ENCODE results near the gene PDCD7.
A peak's percentile ranks its signal among the peaks of the same experiment; 100 is the strongest.
"Not testable (repeated sequence)": the region's sequence is repeated elsewhere in the genome, so short reads cannot be mapped to it uniquely, and the experiment has no call there.

Gene PDCD7, protein sequence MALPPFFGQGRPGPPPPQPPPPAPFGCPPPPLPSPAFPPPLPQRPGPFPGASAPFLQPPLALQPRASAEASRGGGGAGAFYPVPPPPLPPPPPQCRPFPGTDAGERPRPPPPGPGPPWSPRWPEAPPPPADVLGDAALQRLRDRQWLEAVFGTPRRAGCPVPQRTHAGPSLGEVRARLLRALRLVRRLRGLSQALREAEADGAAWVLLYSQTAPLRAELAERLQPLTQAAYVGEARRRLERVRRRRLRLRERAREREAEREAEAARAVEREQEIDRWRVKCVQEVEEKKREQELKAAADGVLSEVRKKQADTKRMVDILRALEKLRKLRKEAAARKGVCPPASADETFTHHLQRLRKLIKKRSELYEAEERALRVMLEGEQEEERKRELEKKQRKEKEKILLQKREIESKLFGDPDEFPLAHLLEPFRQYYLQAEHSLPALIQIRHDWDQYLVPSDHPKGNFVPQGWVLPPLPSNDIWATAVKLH

DNA sequence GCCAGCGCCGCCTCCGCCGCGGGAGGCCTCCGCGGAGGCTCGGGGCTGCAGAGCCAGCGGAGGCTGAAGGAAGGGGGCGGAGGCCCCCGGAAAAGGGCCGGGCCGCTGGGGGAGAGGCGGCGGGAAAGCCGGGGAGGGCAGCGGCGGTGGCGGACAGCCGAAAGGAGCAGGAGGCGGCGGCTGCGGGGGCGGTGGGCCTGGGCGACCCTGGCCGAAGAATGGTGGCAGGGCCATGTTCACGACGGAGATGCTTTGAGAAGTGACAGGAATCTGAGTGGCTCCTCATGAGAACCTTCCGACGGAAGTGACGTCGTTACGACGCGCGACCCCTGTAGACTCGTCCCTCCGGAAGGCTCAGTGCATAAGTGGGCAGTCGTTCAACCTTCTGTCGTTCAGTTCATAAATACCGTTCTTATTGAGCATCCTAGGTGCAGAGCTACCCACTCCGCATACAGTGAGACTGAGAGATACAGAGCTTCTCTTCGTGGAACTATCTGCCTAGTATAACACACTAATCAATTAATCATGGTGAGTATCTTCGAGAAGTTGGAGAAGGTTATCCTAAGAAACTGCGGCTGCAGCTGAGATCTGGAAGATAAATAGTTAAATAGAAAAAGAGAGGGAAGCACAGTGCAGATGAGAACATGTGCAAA lies at the start of gene PDCD7:
TSS of gene PDCD7 (minus strand) at position 261 of the 653 bp plus-strand sequence. CDS start at position 234, 27 bp downstream.
- DNase-seq, result peak; percentile 98

DNA sequence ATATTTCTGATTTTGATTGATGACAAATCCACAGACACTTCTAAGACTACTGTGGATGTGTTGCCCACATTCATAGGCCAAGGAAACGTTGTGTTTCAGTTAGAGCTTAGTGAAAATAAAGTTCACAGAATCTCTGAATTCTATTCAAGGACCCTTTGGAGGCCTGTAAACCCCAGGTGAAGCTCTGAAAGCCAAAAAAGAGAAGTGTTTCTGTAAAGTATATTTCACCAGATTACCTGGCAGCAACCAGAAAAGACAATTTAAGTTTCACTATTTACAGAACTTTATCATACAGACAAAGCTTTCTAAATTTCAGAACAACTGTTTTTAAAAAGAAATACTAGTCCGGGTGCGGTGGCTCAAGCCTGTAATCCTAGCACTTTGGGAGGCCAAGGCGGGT lies 48.9 kb upstream of the PDCD7 start:
- no peak for DNase-seq

DNA sequence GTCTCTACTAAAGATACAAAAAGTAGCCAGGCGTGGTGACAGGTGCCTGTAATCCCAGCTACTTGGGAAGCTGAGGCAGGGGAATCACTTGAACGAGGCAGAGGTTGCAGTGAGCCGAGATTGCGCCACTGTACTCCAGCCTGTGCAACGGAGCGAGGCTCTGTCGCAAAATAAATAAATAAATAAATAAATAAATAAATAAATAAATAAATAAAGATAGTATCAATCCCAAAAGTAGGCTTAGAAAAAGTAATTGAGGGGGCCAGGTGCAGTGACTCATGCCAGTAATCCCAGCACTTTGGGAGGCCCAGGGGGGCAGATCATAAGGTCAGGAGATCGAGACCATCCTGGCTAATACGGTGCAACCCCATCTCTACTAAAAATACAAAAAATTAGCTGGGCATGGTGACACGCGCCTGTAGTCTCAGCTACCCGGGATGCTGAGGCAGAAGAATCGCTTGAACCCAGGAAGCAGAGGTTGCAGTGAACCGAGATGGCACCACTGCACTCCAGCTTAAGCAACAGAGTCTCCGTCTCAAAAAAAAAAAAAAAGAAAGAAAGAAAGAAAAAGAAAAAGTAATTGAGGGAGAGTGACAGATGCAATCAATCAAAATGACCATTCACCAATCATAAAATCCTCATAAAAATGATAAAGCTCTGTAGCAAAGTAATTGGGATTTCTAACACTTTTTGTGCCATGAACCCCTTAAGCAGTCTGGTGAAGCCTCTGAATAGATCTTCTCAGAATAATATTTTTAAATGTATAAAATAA lies 48.2 kb upstream of the PDCD7 start:
- not testable (repeated sequence) for DNase-seq

DNA sequence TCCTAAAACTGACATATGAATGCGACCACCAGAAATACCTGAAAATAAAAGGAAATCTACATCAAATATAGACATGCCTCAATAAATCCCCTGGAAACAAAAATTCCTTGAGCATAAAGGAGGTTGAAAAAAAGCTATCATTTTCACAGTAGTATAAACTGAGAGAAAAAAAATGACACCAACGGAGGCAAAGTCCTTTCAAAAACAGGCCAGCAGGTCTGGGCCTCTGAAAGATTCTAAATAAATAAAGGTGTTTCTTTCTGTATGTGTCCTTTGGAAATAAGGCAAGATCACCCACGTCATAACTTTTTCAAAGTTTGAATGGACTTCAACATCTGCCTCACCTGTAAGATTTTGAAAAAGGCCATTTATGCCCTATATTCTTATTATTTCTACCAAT lies 46.6 kb upstream of the PDCD7 start:
- no peak for DNase-seq

DNA sequence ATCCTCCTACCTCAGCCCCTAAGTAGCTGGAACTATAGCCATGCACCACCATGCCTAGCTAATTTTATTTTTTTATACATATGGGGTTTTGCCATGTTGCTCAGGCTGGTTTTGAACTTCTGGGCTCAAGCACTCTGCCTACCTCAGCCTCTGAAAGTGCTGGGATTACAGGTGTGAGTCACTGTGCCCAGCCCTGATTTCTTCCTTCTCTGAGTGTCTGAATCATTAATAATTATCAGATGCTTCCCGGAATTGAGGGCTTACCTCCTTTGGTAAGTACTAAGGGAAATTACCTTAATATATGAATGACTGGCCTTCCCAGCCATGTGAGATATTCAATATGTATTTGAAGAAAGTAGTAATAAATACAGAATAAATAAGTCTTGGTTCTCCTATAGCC lies 44.3 kb upstream of the PDCD7 start:
- no peak for DNase-seq

DNA sequence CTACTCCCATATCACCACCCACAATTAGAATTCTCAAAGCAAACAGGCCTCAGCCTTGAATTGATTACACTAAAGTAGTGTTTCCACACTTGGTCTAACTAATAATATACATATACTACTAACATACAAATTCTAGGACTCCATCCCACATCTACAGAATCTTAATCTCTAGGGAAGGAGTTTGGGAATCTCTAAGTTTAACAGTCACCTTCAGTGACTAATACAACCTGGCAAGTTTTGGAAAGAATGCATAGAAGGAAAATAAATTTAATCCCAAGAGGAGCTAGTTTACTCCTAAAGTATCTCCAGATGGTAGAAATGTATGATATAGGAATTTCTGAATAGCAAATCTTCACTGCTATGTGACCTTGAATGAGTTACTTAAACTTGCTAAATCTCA lies 42.4 kb upstream of the PDCD7 start:
- no peak for DNase-seq

DNA sequence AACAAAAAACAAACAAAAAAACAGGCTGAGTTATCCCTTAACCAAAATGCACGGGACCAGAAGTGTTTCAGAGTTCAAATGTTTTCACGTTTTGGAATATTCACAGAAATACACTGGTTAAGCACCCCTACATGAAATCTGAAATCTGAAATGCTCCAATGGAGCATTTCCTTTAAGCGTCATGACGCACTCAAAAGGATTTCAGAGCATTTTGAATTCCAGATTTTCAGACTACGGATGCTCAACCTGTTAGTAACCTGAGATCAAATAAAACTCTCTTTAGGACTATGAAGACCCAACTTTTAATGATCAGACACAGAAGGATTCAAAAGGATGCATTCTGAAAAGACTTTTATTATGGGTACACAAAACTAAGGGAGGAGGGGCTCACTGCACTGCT lies 41.9 kb upstream of the PDCD7 start:
- DNase-seq, result no peak

DNA sequence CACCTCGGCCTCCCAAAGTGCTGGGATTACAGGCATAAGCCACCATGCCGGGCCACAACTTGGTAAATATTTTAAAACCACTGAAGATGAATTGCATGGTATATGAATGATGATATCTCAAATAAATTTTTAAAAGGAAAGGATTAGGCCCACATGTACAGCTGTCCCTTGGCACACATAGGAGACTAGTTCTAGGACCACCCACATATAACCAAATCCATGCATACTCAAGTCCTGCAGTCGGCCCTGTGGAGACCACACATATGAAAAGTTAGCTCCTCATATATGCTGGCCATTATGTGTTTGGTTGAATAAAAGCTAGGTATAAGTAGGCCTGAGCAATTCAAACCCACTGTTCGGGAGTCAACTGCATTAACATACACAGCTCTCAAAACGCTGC lies 40.9 kb upstream of the PDCD7 start:
- DNase-seq, result no peak

DNA sequence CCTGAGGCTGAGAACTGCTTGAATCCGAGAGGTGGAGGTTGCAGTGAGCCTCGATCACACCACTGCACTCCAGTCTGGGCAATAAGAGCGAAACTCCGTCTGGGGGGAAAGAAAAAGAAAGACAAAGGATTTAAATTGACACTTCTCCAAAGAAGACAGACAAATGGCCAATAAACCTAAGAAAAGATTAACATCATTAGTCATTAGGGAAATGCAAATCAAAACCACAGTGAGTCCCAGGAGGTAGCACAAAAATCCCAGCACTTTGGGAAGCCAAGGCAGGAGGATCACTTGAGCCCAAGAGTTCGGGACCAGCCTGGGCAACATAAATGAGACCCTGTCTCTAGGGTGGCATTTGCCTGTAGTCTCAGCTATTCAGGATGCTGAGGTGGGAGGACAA lies 38.9 kb upstream of the PDCD7 start:
- no peak for DNase-seq

DNA sequence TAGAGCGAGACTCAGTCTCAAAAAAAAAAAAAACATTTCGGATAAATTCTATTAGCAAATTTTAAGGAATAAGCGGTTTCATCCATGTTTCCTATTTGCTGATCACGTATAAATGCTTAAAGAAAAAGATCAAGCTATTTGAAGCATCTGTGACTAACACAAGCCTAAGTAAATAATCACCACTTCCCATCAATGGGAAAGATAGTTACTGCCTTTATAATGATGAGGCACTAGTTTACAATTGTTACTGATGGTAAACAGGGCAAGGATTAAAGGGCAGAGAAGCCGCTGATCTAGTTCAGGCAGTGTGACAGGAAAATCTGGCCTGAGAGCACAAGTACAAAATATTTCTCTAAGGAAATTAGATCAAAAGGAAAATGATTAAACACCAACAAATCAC lies 37.8 kb upstream of the PDCD7 start:
- DNase-seq, result no peak

DNA sequence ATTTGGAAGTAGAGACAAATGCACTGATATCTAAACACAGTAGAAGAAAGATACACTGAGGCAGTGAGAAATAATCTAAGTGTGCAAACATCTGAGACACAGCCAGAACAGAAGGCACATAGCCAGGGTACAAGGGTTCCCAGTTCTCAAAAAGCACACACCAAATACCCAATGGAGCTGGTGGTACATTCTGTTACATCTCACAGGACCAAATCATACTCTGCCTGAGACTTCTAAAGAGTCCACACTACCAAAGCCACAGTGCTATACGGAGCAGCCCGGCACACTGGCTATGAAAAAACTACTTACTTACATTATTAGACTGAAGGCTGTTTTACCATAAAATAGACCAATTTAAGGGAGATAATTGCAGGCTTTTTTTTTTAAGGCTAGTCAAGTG lies 32.3 kb upstream of the PDCD7 start:
- DNase-seq, result no peak

DNA sequence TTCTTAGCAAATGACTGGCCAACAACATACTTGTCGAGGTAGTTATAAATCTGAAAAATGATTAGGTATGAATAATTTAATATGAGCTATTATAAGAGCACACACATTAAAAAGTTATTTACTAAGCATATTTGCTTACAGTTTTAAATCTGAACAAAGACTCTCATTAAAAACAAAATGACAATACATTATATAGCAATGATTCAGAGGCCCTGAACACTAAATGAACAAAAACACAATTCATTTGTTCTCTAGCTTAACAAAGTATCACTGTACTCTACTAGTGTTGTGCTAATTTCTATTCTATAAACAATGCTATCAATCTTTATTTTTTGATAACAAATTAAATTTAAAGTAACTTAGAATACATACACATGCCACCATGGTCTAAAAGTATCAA lies 30.5 kb upstream of the PDCD7 start:
- DNase-seq, result no peak

DNA sequence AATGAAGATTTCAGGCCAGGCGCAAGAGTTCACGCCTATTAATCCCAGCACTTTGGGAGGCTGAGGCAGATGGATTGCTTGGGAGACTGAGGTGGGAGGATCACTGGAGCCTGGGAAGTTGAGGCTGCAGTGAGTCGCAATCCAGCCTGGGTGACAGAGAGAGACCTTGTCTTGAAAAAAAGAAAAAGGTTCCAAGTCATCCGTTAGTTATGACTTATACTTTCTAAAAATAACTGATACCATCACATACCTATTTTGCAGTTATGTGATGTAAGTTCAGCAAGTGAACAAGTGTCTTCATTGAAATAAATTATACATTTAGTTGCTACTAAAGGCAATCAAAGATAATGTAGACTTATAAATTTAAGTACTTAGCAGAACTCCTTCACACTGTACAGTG lies 29.4 kb upstream of the PDCD7 start:
- DNase-seq, result no peak

DNA sequence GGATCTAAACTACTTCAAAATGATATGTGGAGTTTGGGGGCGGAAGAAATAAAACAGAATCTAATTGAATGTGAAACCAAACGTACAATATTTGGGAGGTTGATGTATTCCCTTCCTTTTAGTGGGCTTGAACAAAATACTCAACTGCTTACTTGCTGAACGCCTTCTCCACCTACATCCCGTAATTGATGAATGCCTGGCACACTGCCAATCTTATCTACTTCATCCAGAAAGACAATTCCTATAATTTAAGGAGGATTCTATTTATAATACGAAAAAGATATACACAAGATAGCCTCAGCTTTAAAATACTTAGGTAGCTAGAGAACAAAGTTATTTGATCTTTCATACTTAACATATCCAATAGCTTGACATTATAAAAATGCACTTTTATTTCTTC lies 23.1 kb upstream of the PDCD7 start:
- no peak for DNase-seq

DNA sequence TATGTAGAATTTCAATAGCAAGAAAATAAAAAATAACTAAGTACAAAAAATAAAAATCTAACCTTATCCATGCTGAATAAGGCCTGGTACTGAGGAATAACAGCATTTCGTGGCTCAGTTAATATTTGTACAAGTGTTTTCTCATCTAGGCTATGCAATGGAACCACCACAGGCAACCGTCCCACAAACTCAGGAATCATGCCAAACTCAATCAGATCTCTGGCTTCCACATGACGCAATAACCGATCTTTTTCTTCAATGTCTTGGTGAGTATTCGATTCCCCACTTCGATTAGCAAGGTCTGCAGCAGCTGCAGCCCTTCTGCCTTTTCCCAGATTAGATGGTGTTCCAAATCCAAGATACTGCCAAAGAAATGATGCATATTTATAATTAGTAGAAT lies 21.1 kb upstream of the PDCD7 start:
- no peak for DNase-seq

DNA sequence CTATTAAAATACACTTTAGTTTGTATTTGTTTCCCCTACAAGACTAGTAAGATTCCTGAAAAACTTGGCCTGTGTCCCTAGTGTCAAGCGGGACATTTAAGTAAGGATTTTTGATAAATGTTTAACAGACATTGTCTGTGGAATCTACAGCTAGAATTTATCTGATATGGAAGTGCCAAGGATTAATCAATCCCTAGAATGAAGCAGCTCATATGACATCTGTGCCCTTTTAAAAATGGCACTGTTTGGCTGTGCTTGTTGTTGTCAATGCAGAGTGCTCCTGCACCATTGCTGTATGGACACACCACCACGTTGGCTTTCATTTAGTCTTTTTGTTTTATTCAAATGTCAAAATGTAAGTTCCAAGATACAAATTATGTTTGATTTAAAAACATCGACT lies 14.3 kb upstream of the PDCD7 start:
- DNase-seq, result no peak

DNA sequence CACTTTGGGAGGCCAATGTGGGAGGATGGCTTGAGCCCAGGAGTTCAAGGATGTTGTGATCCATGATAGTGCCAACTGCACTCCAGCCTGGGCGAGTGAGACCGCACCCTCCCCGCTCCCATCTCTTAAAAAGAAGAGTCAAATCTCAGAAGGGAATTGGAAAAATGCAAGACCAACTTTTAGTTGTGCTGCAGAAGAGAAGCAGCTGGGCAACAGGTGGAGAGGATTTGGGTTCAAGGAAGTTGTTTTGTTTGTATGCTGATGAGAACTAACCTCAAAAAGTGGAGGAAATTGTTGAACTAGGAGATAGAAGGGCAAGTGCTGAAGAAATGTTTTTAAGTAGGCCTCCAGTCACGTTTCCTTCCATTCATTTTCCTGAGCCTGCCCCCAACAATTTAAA lies 12.8 kb upstream of the PDCD7 start:
- DNase-seq, result no peak

DNA sequence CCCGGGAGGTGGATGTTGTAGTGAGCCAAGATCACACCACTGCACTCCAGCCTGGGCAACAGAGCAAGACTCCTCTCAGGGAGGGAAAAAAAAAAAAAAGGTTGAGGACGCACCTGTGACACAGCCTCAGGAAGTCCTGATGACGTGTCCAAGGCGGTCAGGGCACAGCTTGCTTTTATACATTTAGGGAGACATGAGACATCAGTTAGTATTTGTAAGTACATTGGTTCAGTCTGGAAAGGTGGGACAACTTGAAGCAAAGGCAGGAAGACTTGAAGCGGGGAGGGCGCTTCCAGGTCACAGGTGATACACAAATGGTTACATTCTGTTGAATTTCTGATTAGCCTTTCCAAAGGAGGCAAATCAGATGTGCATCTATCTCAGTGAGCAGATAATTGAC lies 5.0 kb upstream of the PDCD7 start:
- DNase-seq, result peak; percentile 31

DNA sequence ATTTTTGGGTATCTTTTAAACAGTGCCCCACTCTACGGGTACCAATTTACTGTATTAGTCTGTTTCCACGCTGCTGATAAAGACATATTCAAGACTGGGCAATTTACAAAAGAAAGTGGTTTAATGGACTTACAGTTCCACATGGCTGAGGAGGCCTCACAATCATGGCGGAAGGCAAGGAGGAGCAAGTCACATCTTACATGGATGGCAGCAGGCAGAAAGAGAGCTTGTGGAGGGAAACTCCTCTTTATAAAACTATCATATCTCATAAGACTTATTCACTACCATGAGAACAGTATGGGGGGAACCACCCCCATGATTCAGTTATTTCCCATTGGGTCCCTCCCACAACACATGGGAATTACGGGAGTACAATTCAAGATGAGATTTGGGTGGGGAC lies 4.3 kb upstream of the PDCD7 start:
- DNase-seq, result not testable (repeated sequence)

DNA sequence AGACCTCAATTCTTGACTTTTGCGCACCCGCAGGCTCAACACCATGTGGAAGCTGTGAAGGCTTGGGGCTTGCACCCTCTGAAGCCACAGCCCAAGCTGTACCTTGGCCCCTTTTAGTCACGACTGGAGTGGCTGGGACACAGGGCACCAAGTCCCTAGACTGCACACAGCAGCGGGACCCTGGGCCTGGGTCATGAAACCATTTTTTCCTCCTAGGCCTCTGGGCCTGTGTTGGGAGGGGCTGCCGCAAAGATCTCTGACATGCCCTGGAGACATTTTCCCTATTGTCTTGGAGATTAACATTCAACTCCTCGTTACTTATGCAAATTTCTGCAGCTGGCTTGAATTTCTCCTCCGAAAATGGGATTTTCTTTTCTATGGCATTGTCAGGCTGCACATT lies 3.5 kb upstream of the PDCD7 start:
- DNase-seq, result not testable (repeated sequence)

DNA sequence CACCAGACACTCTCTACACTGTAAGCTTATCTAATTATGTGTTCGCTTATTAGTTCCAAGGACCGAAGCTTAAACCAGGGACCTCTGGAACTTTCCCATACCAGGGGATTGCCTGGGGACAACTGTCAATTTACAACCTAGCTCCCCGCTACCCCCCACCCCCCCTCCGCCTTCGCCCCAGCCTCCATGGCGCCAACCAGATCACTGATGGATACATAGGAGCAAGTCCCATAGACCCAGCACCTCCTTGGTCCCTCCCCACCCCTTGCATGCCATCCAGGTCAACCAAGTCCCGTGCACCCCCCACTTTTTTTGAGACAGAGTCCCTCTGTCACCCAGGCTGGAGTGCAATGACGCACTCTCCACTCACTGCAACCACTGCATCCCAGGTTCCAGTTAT lies 930 bp upstream of the PDCD7 start:
- no peak for DNase-seq

DNA sequence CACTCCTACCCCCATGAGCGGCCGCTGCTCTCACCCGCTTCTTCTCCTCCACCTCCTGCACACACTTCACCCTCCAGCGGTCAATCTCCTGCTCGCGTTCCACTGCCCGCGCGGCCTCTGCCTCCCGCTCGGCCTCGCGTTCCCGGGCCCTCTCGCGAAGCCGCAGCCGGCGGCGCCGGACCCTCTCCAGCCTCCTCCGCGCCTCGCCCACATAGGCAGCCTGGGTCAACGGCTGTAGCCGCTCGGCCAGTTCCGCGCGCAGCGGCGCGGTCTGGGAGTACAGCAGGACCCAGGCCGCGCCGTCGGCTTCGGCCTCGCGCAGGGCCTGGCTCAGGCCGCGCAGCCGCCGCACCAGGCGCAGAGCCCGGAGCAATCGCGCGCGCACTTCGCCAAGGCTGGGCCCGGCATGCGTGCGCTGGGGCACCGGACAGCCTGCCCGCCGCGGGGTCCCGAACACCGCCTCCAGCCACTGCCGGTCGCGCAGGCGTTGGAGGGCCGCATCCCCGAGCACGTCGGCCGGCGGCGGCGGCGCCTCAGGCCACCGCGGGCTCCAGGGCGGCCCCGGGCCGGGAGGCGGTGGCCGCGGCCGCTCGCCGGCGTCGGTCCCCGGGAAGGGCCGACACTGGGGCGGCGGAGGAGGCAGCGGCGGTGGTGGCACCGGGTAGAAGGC lies 595 bp downstream of the PDCD7 start:
- DNase-seq, result peak; percentile 64

DNA sequence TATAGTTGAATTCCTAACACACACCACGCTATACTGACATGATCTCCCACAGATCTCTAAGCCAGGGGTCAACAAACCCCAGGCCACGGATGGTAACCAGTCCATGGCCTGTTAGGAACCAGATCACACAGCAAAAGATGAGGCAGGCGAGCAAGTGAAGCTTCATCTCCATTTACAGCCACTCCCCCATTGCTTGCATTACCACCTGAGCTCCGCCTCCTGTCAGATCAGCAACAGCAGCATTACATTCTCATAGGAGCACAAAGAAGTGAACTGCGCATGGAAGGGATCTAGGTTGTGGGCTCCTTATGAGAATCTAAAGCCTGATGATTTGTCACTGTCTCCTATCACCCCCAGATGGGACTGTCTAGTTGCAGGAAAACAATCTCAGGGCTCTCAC lies 2.7 kb downstream of the PDCD7 start:
- DNase-seq, result no peak

Data from RPMI8226 (cell line).